GM12872 (cell line): ENCODE results near the gene SUPT6H.

Experiments
- CTCF ChIP-seq: IDR thresholded peaks from 3 replicates; pipeline ENCODE4 v1.5.1; 2011; ENCODE audit warnings: low read depth, mild to moderate bottlenecking, low read length, moderate library complexity; ENCODE audit not compliant: insufficient read depth

Gene SUPT6H

DNA sequence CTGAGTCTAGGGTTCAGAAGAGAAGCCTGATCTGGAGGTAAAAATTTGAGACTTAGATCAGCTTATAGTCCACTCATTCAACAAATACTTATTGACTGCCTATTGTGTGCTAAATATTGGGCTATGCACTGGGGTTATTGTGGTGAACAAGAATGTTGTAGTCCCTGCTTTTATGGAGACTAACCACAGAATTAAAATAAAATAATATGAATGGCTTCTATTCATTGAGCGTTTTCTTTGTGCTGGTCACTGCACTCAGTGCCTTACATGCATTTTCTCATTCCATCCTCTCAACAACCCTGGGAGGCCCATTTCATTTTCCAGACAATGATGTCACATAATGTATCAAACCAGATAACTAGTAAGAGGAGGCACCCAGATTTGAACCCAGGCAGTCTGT lies 71.3 kb downstream of the SUPT6H start:
- no peak for TF ChIP-seq CTCF

DNA sequence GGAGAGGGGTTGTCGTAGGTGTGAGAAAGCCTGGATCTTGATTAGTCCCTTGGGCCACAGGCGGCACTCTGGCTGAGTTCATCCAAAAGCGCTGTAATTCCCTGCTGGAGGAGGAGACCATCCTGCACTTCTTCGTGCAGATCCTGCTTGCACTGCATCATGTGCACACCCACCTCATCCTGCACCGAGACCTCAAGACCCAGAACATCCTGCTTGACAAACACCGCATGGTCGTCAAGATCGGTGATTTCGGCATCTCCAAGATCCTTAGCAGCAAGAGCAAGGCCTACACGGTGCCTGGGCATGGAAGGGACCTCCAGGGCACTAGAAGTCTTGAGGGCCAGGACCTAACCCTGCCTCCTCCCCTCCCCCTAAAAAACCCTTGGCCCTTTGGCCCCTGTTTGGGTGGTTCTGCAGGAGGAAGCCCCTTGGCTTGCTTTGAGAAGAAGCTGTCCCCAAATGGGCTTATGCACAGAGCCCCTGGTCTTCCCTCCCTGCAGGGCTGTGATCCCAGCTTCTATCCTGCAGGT lies 72.8 kb downstream of the SUPT6H start:
- no peak for TF ChIP-seq CTCF

DNA sequence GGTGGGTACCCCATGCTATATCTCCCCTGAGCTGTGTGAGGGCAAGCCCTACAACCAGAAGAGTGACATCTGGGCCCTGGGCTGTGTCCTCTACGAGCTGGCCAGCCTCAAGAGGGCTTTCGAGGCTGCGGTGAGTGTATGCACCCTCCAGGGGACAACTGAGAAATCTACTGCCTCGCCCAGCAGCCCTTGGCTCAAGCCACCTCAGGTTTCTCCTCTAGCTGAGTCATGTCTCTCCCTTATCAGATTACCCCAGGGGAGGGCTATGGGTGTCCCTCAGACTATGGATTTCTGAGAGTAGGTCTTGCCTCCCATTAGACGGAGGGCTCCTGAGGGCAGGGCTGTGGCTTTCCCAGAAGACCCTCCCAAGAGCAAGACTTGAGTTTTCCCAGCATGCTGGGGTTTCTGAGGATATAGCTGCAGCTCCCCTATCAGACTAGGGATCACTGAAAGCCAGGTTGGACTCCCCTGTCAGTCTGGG lies 73.3 kb downstream of the SUPT6H start:
- TF ChIP-seq CTCF, result 0 out of 3 replicates have a peak, but pooled peaks have one; percentile 2

DNA sequence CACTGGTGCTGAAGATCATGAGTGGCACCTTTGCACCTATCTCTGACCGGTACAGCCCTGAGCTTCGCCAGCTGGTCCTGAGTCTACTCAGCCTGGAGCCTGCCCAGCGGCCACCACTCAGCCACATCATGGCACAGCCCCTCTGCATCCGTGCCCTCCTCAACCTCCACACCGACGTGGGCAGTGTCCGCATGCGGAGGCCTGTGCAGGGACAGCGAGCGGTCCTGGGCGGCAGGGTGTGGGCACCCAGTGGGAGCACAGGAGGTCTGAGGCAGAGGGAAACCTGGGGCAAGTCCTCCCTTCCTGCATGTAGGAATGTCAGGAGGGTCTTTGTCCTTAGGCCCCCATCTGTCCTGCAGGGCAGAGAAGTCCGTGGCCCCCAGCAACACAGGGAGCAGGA lies 75.3 kb downstream of the SUPT6H start:
- no peak for TF ChIP-seq CTCF

- no peak for TF ChIP-seq CTCF
Observed at GRCh38 chr17:28737770-28738679, 76.0 kb downstream of the SUPT6H start.

DNA sequence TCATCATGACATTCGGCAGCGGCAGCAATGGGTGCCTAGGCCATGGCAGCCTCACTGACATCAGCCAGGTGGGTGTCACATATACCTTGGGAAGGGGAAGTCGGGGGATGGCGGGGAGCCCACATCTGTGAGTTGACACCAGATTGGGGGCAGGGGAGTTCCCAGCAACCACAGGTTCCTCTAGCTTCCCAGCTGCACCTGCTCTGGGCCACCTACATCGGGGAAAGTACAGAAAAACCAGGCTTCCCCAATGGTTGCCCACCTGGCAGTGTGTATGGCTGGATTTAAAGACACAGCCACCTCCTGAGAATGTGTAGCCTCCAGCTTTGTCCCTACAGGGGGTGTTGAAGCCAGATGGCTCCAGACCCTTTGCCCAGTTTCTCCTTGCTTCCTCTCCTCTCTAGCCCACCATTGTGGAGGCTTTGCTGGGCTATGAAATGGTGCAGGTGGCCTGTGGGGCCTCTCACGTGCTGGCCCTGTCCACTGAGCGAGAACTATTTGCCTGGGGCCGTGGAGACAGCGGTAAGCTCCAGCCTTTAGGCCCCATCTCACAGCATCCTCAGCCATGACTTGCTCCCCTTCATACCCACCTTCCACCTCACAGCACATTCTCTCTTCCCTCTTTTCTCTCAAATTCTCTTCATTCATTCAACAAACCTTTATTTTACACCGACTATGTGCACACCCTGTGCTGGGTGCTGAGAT lies 76.8 kb downstream of the SUPT6H start:
- no peak for TF ChIP-seq CTCF
